Hepatocyte (in vitro differentiated cells): ENCODE measurements around the gene MAN1B1.

Experiments
- CTCF ChIP-seq: fragments of 200-600 bp; sonication (generic); IDR thresholded peaks from 2 replicates; pipeline ENCODE4 v1.5.1; 2016; ENCODE audit warnings: antibody characterized with exemption, mild to moderate bottlenecking; ENCODE audit not compliant: poor library complexity
- EZH2 ChIP-seq: fragments of 200-600 bp; sonication (generic); IDR thresholded peaks from 2 replicates; pipeline ENCODE4 v1.6.1; 2016; ENCODE audit warnings: antibody characterized with exemption, mild to moderate bottlenecking, borderline replicate concordance
- EZH2phosphoT487 ChIP-seq: fragments of 200-600 bp; sonication (generic); IDR thresholded peaks from one replicate; pipeline ENCODE4 v1.6.1; 2018; ENCODE audit warnings: antibody characterized with exemption, mild to moderate bottlenecking, low read depth, moderate library complexity; ENCODE audit not compliant: unreplicated experiment, severe bottlenecking

DNA sequence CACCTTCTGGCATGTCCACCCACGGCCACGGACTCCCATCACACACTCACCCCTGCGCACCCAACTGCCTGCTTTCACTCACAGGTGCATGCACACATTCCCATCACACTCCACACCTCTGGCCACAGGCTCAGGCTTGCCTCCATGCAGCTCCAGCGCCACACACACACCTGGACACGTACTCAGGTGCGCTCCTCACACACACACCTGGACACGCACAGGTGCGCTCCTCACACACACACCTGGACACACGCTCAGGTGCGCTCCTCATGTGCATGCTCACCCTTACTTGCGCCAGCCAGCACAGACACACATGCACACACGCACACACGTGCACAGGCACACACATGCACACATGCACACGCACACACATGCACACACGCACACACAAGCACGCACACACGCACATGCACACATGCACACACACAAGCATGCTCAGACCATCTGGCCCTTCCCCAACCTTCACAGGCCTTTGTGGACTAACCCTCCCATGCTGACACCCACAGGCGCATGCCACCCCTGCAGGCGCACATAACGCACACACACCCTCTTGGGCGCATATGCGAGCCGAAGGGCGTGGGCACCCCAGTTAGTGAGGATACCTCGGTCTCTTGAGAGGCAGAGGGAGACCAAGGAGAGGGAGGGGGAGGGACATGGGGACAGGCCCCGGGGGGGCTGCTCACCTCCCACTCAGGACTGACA, 60.5 kb downstream of the MAN1B1 start:
- TF ChIP-seq CTCF (no peak), EZH2 (no peak), EZH2phosphoT487 (no peak)
